Liver (tissue), 9 donors: ENCODE data around the gene IRGQ. TPM values are rescaled to one million over a fixed set of nuclear protein-coding genes. Genes with fewer than 3 reads are reported as not detected.

Experiments used
- DNase-seq: peaks from one replicate; pipeline ENCODE4 v3.0.0-alpha.2; 2017; ENCODE audit warnings: low spot score
- H3K27ac ChIP-seq, 2 donors: one replicate each; pipeline ENCODE4 v1.7.0; 2013; ENCODE audit warnings: inconsistent platforms in 2 of 2, low read length in 2 of 2, control low read depth in 1 of 2, low read depth in 1 of 2, mild to moderate bottlenecking in 1 of 2
- H3K27me3 ChIP-seq, 4 donors: one replicate each; pipeline versions ENCODE4 v1.6.1 to v1.7.0; 2013; ENCODE audit warnings: low read length in 3 of 4, inconsistent platforms in 1 of 4, mild to moderate bottlenecking in 1 of 4, moderate library complexity in 1 of 4; ENCODE audit not compliant: control insufficient read depth in 4 of 4, insufficient read depth in 4 of 4
- H3K36me3 ChIP-seq, 4 donors: one replicate each; pipeline versions ENCODE4 v1.6.1 to v1.7.0; 2013; ENCODE audit warnings: low read length in 3 of 4, mild to moderate bottlenecking in 3 of 4, low read depth in 1 of 4, moderate library complexity in 1 of 4; ENCODE audit not compliant: control insufficient read depth in 4 of 4, insufficient read depth in 3 of 4
- H3K4me1 ChIP-seq, 4 donors: one replicate each; pipeline versions ENCODE4 v1.6.1 to v1.7.0; 2013; ENCODE audit warnings: low read length in 3 of 4, mild to moderate bottlenecking in 3 of 4, moderate library complexity in 1 of 4; ENCODE audit not compliant: control insufficient read depth in 4 of 4, insufficient read depth in 4 of 4
- H3K4me3 ChIP-seq, 3 donors: one replicate each; pipeline versions ENCODE4 v1.6.1 to v1.7.0; 2013; ENCODE audit warnings: low read length in 3 of 3, control low read depth in 1 of 3, low read depth in 1 of 3, mild to moderate bottlenecking in 1 of 3
- H3K9ac ChIP-seq, 2 donors: one replicate each; pipeline ENCODE4 v1.7.0; 2013; ENCODE audit warnings: low read length in 2 of 2, mild to moderate bottlenecking in 2 of 2, moderate library complexity in 2 of 2, control low read depth in 1 of 2, low read depth in 1 of 2
- H3K9me3 ChIP-seq, 4 donors: one replicate each; pipeline versions ENCODE4 v1.6.1 to v1.7.0; 2013; ENCODE audit warnings: low read length in 3 of 4; ENCODE audit not compliant: control insufficient read depth in 4 of 4
- FOXA1 ChIP-seq: IDR thresholded peaks from 2 replicates; pipeline ENCODE4 v1.6.1; 2016; ENCODE audit warnings: antibody characterized with exemption
- FOXA2 ChIP-seq: IDR thresholded peaks from 2 replicates; pipeline ENCODE4 v1.6.1; 2016; ENCODE audit warnings: antibody characterized with exemption
- GABPA ChIP-seq, 2 donors: IDR thresholded peaks in 1 of 2; conservative IDR thresholded peaks in 1 of 2; 2 replicates each; pipeline ENCODE4 v1.6.1; 2016; ENCODE audit warnings: antibody characterized with exemption in 2 of 2, mild to moderate bottlenecking in 1 of 2, moderate library complexity in 1 of 2
- HNF4A ChIP-seq, 2 donors: conservative IDR thresholded peaks; 2 replicates each; pipeline ENCODE4 v1.6.1; 2016; ENCODE audit warnings: antibody characterized with exemption in 2 of 2, mild to moderate bottlenecking in 2 of 2
- HNF4G ChIP-seq: IDR thresholded peaks from 2 replicates; pipeline ENCODE4 v1.6.1; 2016; ENCODE audit warnings: antibody characterized with exemption
- JUND ChIP-seq, 2 donors: IDR thresholded peaks; 2 replicates each; pipeline ENCODE4 v1.6.1; 2016; ENCODE audit warnings: antibody characterized with exemption in 2 of 2
- MAX ChIP-seq: IDR thresholded peaks from 2 replicates; pipeline ENCODE4 v1.6.1; 2016; ENCODE audit warnings: antibody characterized with exemption
- NR2F2 ChIP-seq: IDR thresholded peaks from 2 replicates; pipeline ENCODE4 v1.6.1; 2016; ENCODE audit warnings: antibody characterized with exemption
- RAD21 ChIP-seq, 2 donors: IDR thresholded peaks; 2 replicates each; pipeline ENCODE4 v1.6.1; 2016; ENCODE audit warnings: antibody characterized with exemption in 2 of 2, mild to moderate bottlenecking in 2 of 2
- REST ChIP-seq: IDR thresholded peaks from 2 replicates; pipeline ENCODE4 v1.6.1; 2016; ENCODE audit warnings: antibody characterized with exemption, mild to moderate bottlenecking
- RXRA ChIP-seq, 2 donors: IDR thresholded peaks; 2 replicates each; pipeline ENCODE4 v1.6.1; 2017 to 2018; ENCODE audit warnings: antibody characterized with exemption in 2 of 2, mild to moderate bottlenecking in 1 of 2
- SP1 ChIP-seq: IDR thresholded peaks from 2 replicates; pipeline ENCODE4 v1.6.1; 2018; ENCODE audit warnings: antibody characterized with exemption, mild to moderate bottlenecking
- TAF1 ChIP-seq: conservative IDR thresholded peaks from 2 replicates; pipeline ENCODE4 v1.6.1; 2016; ENCODE audit warnings: antibody characterized with exemption, mild to moderate bottlenecking
- YY1 ChIP-seq: IDR thresholded peaks from 2 replicates; pipeline ENCODE4 v1.6.1; 2016; ENCODE audit warnings: antibody characterized with exemption, mild to moderate bottlenecking
- ZBTB33 ChIP-seq: IDR thresholded peaks from 2 replicates; pipeline ENCODE4 v1.6.1; 2016; ENCODE audit warnings: antibody characterized with exemption
- WGBS: extraction: QIAGEN DNeasy Blood & Tissue Kit; methylation state at CpG from one replicate; pipeline ENCODE4 v1.1.7; 2013; 5-methylcytosine and 5-hydroxymethylcytosine counted together
- polyA plus RNA-seq, 2 donors: library from polyadenylated mRNA; stranded (reverse) in 1 of 2; unstranded in 1 of 2; fragments of 200-250 nt in 1 of 2; fragments of >200 nt in 1 of 2; fragmentation: Nextera tagmentation in 1 of 2; extraction: Ambion mirVana in 1 of 2; gene quantifications; one replicate each; pipeline versions ENCODE4 v1.2.1 to v1.2.3, GENCODE V29; 2013 to 2015
- total RNA-seq, 2 donors: library from RNA; depleted of rRNA; stranded (reverse); fragments of >200 nt; gene quantifications; one replicate each; pipeline ENCODE4 v1.2.3, GENCODE V29; 2014
- TF ChIP-seq, protein P1 (sequence below): fragments of 150-350 bp; IDR thresholded peaks from 2 replicates; pipeline ENCODE4 v1.5.1; 2017; ENCODE audit warnings: improper control_type of control experiment, low read depth, low read length; ENCODE audit not compliant: missing input control
- TF ChIP-seq, protein P2 (sequence below): IDR thresholded peaks from 2 replicates; pipeline ENCODE4 v1.6.1; 2016; ENCODE audit warnings: antibody characterized with exemption
- donor health status: healthy.
- donor health status: healthy.
- donor health status: healthy.
- donor health status: healthy.
- donor health status: healthy.

Gene IRGQ
- total and polyA plus RNA-seq, 4 donors, result 2.8 to 15.5 (median 5.2) TPM

- DNase-seq, result no peak
- 85% methylated on average over 4 of the region's 4 CpGs for WGBS
- H3K27ac ChIP-seq, result no peak overlapping the region
- no peaks in the 10 kb centered on the region for H3K27me3 ChIP-seq
- H3K9me3 ChIP-seq, result no peaks in the 10 kb centered on the region
- no peaks in the 10 kb centered on the region for H3K4me1 ChIP-seq
- TF ChIP-seq HNF4A (conservative IDR thresholded peaks at IDR 0.05) (no peak), RXRA (IDR thresholded peaks at IDR 0.05) (no peak), NR2F2 (no peak), ZBTB33 (no peak), FOXA1 (no peak), YY1 (no peak)
- TF ChIP-seq, protein P1, sequence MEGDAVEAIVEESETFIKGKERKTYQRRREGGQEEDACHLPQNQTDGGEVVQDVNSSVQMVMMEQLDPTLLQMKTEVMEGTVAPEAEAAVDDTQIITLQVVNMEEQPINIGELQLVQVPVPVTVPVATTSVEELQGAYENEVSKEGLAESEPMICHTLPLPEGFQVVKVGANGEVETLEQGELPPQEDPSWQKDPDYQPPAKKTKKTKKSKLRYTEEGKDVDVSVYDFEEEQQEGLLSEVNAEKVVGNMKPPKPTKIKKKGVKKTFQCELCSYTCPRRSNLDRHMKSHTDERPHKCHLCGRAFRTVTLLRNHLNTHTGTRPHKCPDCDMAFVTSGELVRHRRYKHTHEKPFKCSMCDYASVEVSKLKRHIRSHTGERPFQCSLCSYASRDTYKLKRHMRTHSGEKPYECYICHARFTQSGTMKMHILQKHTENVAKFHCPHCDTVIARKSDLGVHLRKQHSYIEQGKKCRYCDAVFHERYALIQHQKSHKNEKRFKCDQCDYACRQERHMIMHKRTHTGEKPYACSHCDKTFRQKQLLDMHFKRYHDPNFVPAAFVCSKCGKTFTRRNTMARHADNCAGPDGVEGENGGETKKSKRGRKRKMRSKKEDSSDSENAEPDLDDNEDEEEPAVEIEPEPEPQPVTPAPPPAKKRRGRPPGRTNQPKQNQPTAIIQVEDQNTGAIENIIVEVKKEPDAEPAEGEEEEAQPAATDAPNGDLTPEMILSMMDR, result no peak
- H3K9ac ChIP-seq, result no peak overlapping the region
- H3K4me3 ChIP-seq, result no peak overlapping the region
- peaks cover 8 to 30% (median 14%) of the 10 kb centered on the region in 4 donors for H3K36me3 ChIP-seq
Measured at GRCh38 chr19:43553656-43554055, 42.3 kb downstream of the IRGQ start.

- DNase-seq, result no peak
- Histone ChIP-seq H3K27me3 (no peaks in the 10 kb centered on the region), H3K9ac (no peak overlapping the region), H3K27ac (no peak overlapping the region), H3K9me3 (no peaks in the 10 kb centered on the region), H3K4me1 (no peaks in the 10 kb centered on the region), H3K4me3 (no peak overlapping the region), H3K36me3 (peaks cover 8 to 30% (median 14%) of the 10 kb centered on the region in 4 donors)
- no peak for TF ChIP-seq MAX
- TF ChIP-seq REST, result no peak
- TF ChIP-seq GABPA (IDR thresholded peaks at IDR 0.05 in 1 of 2, conservative IDR thresholded peaks at IDR 0.05 in 1 of 2), result no peak
- no peak for TF ChIP-seq HNF4A (conservative IDR thresholded peaks at IDR 0.05)
- TF ChIP-seq, protein P2, sequence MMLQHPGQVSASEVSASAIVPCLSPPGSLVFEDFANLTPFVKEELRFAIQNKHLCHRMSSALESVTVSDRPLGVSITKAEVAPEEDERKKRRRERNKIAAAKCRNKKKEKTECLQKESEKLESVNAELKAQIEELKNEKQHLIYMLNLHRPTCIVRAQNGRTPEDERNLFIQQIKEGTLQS, result no peak
- no peak for TF ChIP-seq JUND (IDR thresholded peaks at IDR 0.05)
- no peak for TF ChIP-seq NR2F2
- no peak for TF ChIP-seq TAF1
- no peak for TF ChIP-seq FOXA2
- no peak for TF ChIP-seq SP1
- no peak for TF ChIP-seq FOXA1
- no peak for TF ChIP-seq RAD21 (IDR thresholded peaks at IDR 0.05)
- no peak for TF ChIP-seq YY1
- TF ChIP-seq, protein P1, result no peak
- TF ChIP-seq HNF4G, result no peak
- TF ChIP-seq ZBTB33, result no peak
- no peak for TF ChIP-seq RXRA (IDR thresholded peaks at IDR 0.05)
- 81% methylated on average over 3 of the region's 3 CpGs for WGBS
Measured at GRCh38 chr19:43552616-43553015, 43.3 kb downstream of the IRGQ start.
